Ammon's horn (tissue), 1 donor: ENCODE measurements around the gene KLRF1.

ENCODE experiments used
- DNase-seq: peaks from one replicate; pipeline ENCODE4 v3.0.0-alpha.2; 2016; ENCODE audit warnings: low spot score

The KLRF1 gene

GRCh38 chr12:9827209-9827888 lies at the start of gene KLRF1:
KLRF1 (plus strand) TSS chr12:9827481; CDS start chr12:9827545, 64 bp downstream.
- DNase-seq, result no peak

GRCh38 chr12:9779209-9779608 lies 48.1 kb upstream of the KLRF1 start:
- DNase-seq, result no peak

GRCh38 chr12:9781360-9781759 lies 45.9 kb upstream of the KLRF1 start:
- DNase-seq, result no peak

- DNase-seq, result no peak
Measured at GRCh38 chr12:9782547-9783382, 44.5 kb upstream of the KLRF1 start.

- DNase-seq, result no peak
Measured at GRCh38 chr12:9784326-9784725, 43.0 kb upstream of the KLRF1 start.

- no peak for DNase-seq
Measured at GRCh38 chr12:9784816-9785215, 42.5 kb upstream of the KLRF1 start.

- no peak for DNase-seq
Measured at GRCh38 chr12:9786726-9787717, 40.3 kb upstream of the KLRF1 start.

- no peak for DNase-seq
Measured at GRCh38 chr12:9792185-9792900, 34.9 kb upstream of the KLRF1 start.

- no peak for DNase-seq
Measured at GRCh38 chr12:9792961-9793617, 34.2 kb upstream of the KLRF1 start.

- no peak for DNase-seq
Measured at GRCh38 chr12:9793779-9794395, 33.4 kb upstream of the KLRF1 start.

- DNase-seq, result no peak
Measured at GRCh38 chr12:9794484-9795093, 32.7 kb upstream of the KLRF1 start.

GRCh38 chr12:9795945-9796344 lies 31.3 kb upstream of the KLRF1 start:
- no peak for DNase-seq

- no peak for DNase-seq
Measured at GRCh38 chr12:9796346-9796745, 30.9 kb upstream of the KLRF1 start.

- no peak for DNase-seq
Measured at GRCh38 chr12:9796971-9797370, 30.3 kb upstream of the KLRF1 start.

- DNase-seq, result peak; percentile 42
Measured at GRCh38 chr12:9797722-9798619, 29.3 kb upstream of the KLRF1 start.

- no peak for DNase-seq
Measured at GRCh38 chr12:9799961-9800360, 27.3 kb upstream of the KLRF1 start.

- no peak for DNase-seq
Measured at GRCh38 chr12:9805883-9806282, 21.4 kb upstream of the KLRF1 start.

GRCh38 chr12:9806714-9807113 lies 20.6 kb upstream of the KLRF1 start:
- DNase-seq, result no peak

- DNase-seq, result no peak
Measured at GRCh38 chr12:9808504-9808903, 18.8 kb upstream of the KLRF1 start.
